ENCODE measurements around the gene SPDYE8. TPM values are rescaled to one million over a fixed set of nuclear protein-coding genes. Genes with fewer than 3 reads are reported as not detected.

Gene SPDYE8
- total RNA-seq, 1 donor = not detected

Small RNA genes within 50 kb of the gene (small RNA-seq; reads per million reads assigned to genes)
- gene RF00019 = not detected

Other genes starting within 250 kb of the SPDYE8 start
- gene TYW1B, start 201.6 kb downstream of the SPDYE8 start, total RNA-seq (ENCODE audit: low replicate concordance) = 0.99 and 1.9 TPM in 2 replicates
- 6.3 and 12.2 TPM in 2 replicates for gene POM121, start 104.7 kb downstream of the SPDYE8 start, total RNA-seq (ENCODE audit: low replicate concordance)
- gene TRIM74, start 60.3 kb downstream of the SPDYE8 start, total RNA-seq (ENCODE audit: low replicate concordance) = not detected in 2 replicates
- gene SPDYE11, start 28.1 kb upstream of the SPDYE8 start, total RNA-seq (ENCODE audit: low replicate concordance) = 0.08 TPM in 1 of 2 replicates, not detected in the other
- 0.08 TPM in 1 of 2 replicates, not detected in the other for gene SPDYE9, start 56.3 kb upstream of the SPDYE8 start, total RNA-seq (ENCODE audit: low replicate concordance)

Measured in fibroblast of the aortic adventitia (primary cell).